HepG2 (cell line): ENCODE results near the gene STAP2. TPM values are rescaled to one million over a fixed set of nuclear protein-coding genes. Genes with fewer than 3 reads are reported as not detected.

ENCODE experiments used
- ATAC-seq: fragments of 200-7000 bp; cut with Tn5 transposase; 3 replicates; pipeline ENCODE4 v1.9.1; 2020; ENCODE audit warnings: mild to moderate bottlenecking, moderate library complexity
- BruUV-seq: library from RNA; stranded (reverse); fragments of 400-500 nt; replicated peaks from 2 replicates; lab custom pipeline; 2021; lab: Mats Ljungman, UMichigan
- CTCF ChIA-PET: fragments of 300-600 bp; formaldehyde crosslinking; extraction: SDS; loops from one replicate; lab custom pipeline; 2021; ENCODE audit warnings: low total read pairs, inconsistent platforms, low intra/inter-chr PET ratio; lab: Yijun Ruan, JAX
- POLR2A ChIA-PET: fragments of 350-600 bp; sonication (Branson Sonifier 250); formaldehyde crosslinking; loops from one replicate; lab custom pipeline; 2020; ENCODE audit warnings: antibody characterized with exemption, inconsistent platforms; lab: Yijun Ruan, JAX
- DNase-seq: peaks from one replicate; pipeline ENCODE4 v3.0.0-alpha.2; 2015; ENCODE audit warnings: low spot score
- FAIRE-seq: peaks from 3 replicates; lab custom pipeline; 2011; peaks lifted over from hg19 to GRCh38; lab: Jason Lieb, UNC
- H2AFZ ChIP-seq: one replicate; pipeline ENCODE4 v1.6.1; 2011; ENCODE audit warnings: low read length, inconsistent platforms
- H3K27ac ChIP-seq: fragments of 300-600 bp; 3 replicates; pipeline ENCODE4 v1.8.0; 2011; ENCODE audit warnings: mixed run types, mild to moderate bottlenecking, mixed read lengths, low read length, inconsistent platforms; ENCODE audit not compliant: insufficient read depth; ENCODE audit errors: extremely low read length
- H3K27me3 ChIP-seq, 2 experiments: fragments of 200-600 bp in 1 of 2; 2 replicates in 1 of 2; 3 replicates in 1 of 2; pipeline versions ENCODE4 v1.6.0 to v1.8.0; 2011; ENCODE audit warnings: low read length in 2 of 2, mild to moderate bottlenecking in 2 of 2, moderate library complexity in 2 of 2, inconsistent platforms in 1 of 2; ENCODE audit not compliant: insufficient read depth in 2 of 2, control insufficient read depth in 1 of 2
- H3K36me3 ChIP-seq, 2 experiments: fragments of 200-600 bp in 1 of 2; replicated peaks in 1 of 2; 2 replicates in 1 of 2; 3 replicates in 1 of 2; pipeline versions ENCODE4 v1.5.1 to v1.8.0; 2011; ENCODE audit warnings: low read length in 2 of 2, inconsistent platforms in 1 of 2; ENCODE audit not compliant: insufficient read depth in 2 of 2, control insufficient read depth in 1 of 2
- H3K4me1 ChIP-seq: 2 replicates; pipeline ENCODE4 v1.5.1; 2012; ENCODE audit warnings: low read length, inconsistent platforms; ENCODE audit not compliant: insufficient read depth
- H3K4me2 ChIP-seq: 2 replicates; pipeline ENCODE4 v1.6.0; 2011; ENCODE audit warnings: low read depth, low read length, inconsistent platforms
- H3K4me3 ChIP-seq, 3 experiments: fragments of 200-600 bp in 1 of 3; sonication (generic), shearing (Covaris generic) in 1 of 3; replicated peaks in 1 of 3; 2 replicates each; pipeline ENCODE4 v1.5.1; 2011 to 2016; ENCODE audit warnings: low read length in 3 of 3, inconsistent platforms in 2 of 3, low read depth in 2 of 3, mild to moderate bottlenecking in 2 of 3, control low read depth in 1 of 3, mixed read lengths in 1 of 3; ENCODE audit not compliant: insufficient read depth in 1 of 3
- H3K79me2 ChIP-seq: one replicate; pipeline ENCODE4 v1.6.1; 2011; ENCODE audit warnings: low read length, inconsistent platforms; ENCODE audit not compliant: insufficient read depth
- H3K9ac ChIP-seq: 2 replicates; pipeline ENCODE4 v1.6.0; 2011; ENCODE audit warnings: mild to moderate bottlenecking, low read depth, low read length, inconsistent platforms; ENCODE audit not compliant: insufficient read depth
- H3K9me3 ChIP-seq: 2 replicates; pipeline ENCODE4 v1.5.1; 2012; ENCODE audit warnings: mild to moderate bottlenecking, low read length
- H4K20me1 ChIP-seq: 2 replicates; pipeline ENCODE4 v1.6.0; 2011; ENCODE audit warnings: inconsistent platforms, mild to moderate bottlenecking, low read length, moderate library complexity; ENCODE audit not compliant: insufficient read depth
- KAT8 ChIP-seq: IDR thresholded peaks from 2 replicates; pipeline ENCODE4 v1.6.1; 2016; ENCODE audit warnings: missing genetic modification reagents, missing compliant biosample characterization
- MLLT10 ChIP-seq: sonication (generic); formaldehyde crosslinking; IDR thresholded peaks from 2 replicates; pipeline ENCODE4 v1.4.0; 2020; ENCODE audit warnings: missing genetic modification reagents
- NBN ChIP-seq: fragments of 450-650 bp; conservative IDR thresholded peaks from 2 replicates; pipeline ENCODE4 v1.6.1; 2017
- NRL ChIP-seq: sonication (generic); formaldehyde crosslinking; IDR thresholded peaks from 2 replicates; pipeline ENCODE4 v1.5.0; 2020; ENCODE audit warnings: missing genetic modification reagents, mild to moderate bottlenecking, moderate library complexity, borderline replicate concordance
- RBM22 ChIP-seq: fragments of 200-400 bp; formaldehyde crosslinking; optimal IDR thresholded peaks from 2 replicates; pipeline ENCODE3; 2017; ENCODE audit warnings: mild to moderate bottlenecking, low read length, moderate library complexity
- SNRNP70 ChIP-seq: fragments of 200-400 bp; formaldehyde crosslinking; IDR thresholded peaks from 2 replicates; pipeline ENCODE4 v1.6.1; 2017; ENCODE audit warnings: mild to moderate bottlenecking, low read depth, low read length, moderate library complexity
- SOX5 ChIP-seq: IDR thresholded peaks from 2 replicates; pipeline ENCODE4 v1.6.1; 2016; ENCODE audit warnings: borderline replicate concordance
- SUZ12 ChIP-seq: fragments of 150-350 bp; IDR thresholded peaks from 2 replicates; pipeline ENCODE4 v1.6.1; 2014; ENCODE audit warnings: low read depth, low read length
- TP53 ChIP-seq: sonication (generic); formaldehyde crosslinking; conservative IDR thresholded peaks from 2 replicates; pipeline ENCODE4 v1.4.0; 2020; ENCODE audit warnings: missing genetic modification reagents
- ZFP37 ChIP-seq: sonication (generic); formaldehyde crosslinking; IDR thresholded peaks from 2 replicates; pipeline ENCODE4 v1.4.0; 2020; ENCODE audit warnings: missing genetic modification reagents, borderline replicate concordance
- ZNF331 ChIP-seq: sonication (generic); formaldehyde crosslinking; IDR thresholded peaks from 2 replicates; pipeline ENCODE4 v1.4.0; 2020; ENCODE audit warnings: missing genetic modification reagents
- ZNF546 ChIP-seq: sonication (generic); formaldehyde crosslinking; conservative IDR thresholded peaks from 2 replicates; pipeline ENCODE4 v1.8.1; 2023; ENCODE audit warnings: mild to moderate bottlenecking, missing genetic modification reagents
- ZNF589 ChIP-seq: sonication (generic); formaldehyde crosslinking; conservative IDR thresholded peaks from 2 replicates; pipeline ENCODE4 v1.8.0; 2022; ENCODE audit warnings: mild to moderate bottlenecking, moderate library complexity, missing genetic modification reagents
- ZNF605 ChIP-seq: sonication (generic); formaldehyde crosslinking; IDR thresholded peaks from 2 replicates; pipeline ENCODE4 v1.8.0; 2022; ENCODE audit warnings: mild to moderate bottlenecking, missing genetic modification reagents
- ZNF614 ChIP-seq: IDR thresholded peaks from 2 replicates; pipeline ENCODE4 v1.6.1; 2018; ENCODE audit warnings: missing biosample characterization, missing genetic modification reagents, inconsistent platforms, borderline replicate concordance
- ZNF772 ChIP-seq: sonication (generic); formaldehyde crosslinking; IDR thresholded peaks from 2 replicates; pipeline ENCODE4 v1.5.0; 2020; ENCODE audit warnings: mild to moderate bottlenecking, missing genetic modification reagents
- WGBS: methylation state at CpG from one replicate; pipeline ENCODE4 v1.1.6; 2017; ENCODE audit warnings: low lambda C conversion rate; 5-methylcytosine and 5-hydroxymethylcytosine counted together
- in situ Hi-C: cut with HindIII; loops from 2 replicates; pipeline ENCODE4 v1.10.0; 2017; ENCODE audit warnings: low pct_unique_long_range_greater_than_20kb; ENCODE audit not compliant: extremely low pct_ligation_motif_present
- intact Hi-C: fragments of 100-400 bp; cut with micrococcal nuclease; formaldehyde crosslinking; loops from one replicate; pipeline ENCODE4 v1.10.0; 2022; ENCODE audit not compliant: unreplicated experiment
- polyA plus RNA-seq, 8 experiments: library from polyadenylated mRNA; depleted of rRNA in 3 of 8; stranded (reverse) in 7 of 8; unstranded in 1 of 8; fragments of >200 nt; fragmentation: Illumina TruSeq in 4 of 8; extraction: Trizol in 4 of 8; gene quantifications; 2 replicates each; pipeline versions ENCODE4 v1.2.1 to v1.2.3, GENCODE V29; 2011 to 2016; ENCODE audit warnings: low read depth in 4 of 8, missing spikeins in 1 of 8, mixed read lengths in 1 of 8; ENCODE audit not compliant: insufficient read depth in 1 of 8
- total RNA-seq, 5 experiments: library from RNA; depleted of rRNA; stranded (reverse); fragments of >200 nt; fragmentation: Illumina TruSeq; extraction: Trizol; gene quantifications; 2 replicates each; pipeline ENCODE4 v1.2.3, GENCODE V29; 2016; ENCODE audit warnings: low read depth in 1 of 5
- TF ChIP-seq, protein P1 (sequence below): sonication (generic); formaldehyde crosslinking; IDR thresholded peaks from 2 replicates; pipeline ENCODE4 v1.9.0; 2021; ENCODE audit warnings: missing genetic modification reagents, mild to moderate bottlenecking, borderline replicate concordance
- TF ChIP-seq, protein P2 (sequence below): IDR thresholded peaks from 2 replicates; pipeline ENCODE4 v1.6.1; 2016; ENCODE audit warnings: control low read depth
- TF ChIP-seq, protein P3 (sequence below): fragments of 450-650 bp; IDR thresholded peaks from 2 replicates; pipeline ENCODE4 v1.6.1; 2017; ENCODE audit warnings: mild to moderate bottlenecking

Gene STAP2
- total and polyA plus RNA-seq, 2 of the 13 experiments (the other 11 are each of a cell fraction or from before 2014, with no cell fraction given): 39.0 to 43.7 TPM

DNA sequence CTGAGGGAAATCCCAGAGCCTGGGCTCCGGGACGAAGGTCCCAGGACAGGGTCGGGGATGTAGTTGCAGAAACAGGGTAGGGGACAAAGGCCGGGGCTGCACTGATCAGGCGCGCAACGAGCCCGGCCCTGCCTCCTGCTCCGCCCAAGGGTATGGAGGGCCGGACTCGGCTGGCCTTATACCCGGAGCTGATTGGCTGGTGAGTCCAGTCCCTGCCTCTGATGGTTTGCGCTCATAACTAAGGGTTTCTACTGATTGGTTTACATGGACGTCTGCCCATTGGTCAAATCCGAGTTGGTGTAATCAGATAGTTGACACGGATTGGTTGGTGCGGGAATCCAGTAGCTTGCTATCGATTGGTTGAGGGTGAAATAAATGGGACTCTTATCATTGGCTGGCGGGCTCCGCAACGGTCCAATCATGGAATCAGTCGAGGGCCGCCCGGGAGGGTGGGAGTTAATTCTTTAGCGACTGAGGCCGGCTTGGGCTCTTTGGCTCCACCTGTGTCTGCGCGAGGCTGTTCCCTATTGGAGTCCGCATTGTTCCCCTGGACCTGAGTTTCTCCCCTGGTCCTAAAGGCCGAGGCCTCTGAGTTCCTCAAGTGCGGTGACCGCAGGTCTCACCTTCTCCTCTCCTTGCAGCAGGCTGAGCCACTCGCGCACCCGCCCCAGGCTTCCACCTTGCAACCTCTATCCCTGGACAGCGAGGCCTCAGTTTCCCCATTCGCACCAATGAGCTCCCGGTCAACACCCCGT lies 4.2 kb upstream of the STAP2 start (continued):
- TF ChIP-seq, protein P1, sequence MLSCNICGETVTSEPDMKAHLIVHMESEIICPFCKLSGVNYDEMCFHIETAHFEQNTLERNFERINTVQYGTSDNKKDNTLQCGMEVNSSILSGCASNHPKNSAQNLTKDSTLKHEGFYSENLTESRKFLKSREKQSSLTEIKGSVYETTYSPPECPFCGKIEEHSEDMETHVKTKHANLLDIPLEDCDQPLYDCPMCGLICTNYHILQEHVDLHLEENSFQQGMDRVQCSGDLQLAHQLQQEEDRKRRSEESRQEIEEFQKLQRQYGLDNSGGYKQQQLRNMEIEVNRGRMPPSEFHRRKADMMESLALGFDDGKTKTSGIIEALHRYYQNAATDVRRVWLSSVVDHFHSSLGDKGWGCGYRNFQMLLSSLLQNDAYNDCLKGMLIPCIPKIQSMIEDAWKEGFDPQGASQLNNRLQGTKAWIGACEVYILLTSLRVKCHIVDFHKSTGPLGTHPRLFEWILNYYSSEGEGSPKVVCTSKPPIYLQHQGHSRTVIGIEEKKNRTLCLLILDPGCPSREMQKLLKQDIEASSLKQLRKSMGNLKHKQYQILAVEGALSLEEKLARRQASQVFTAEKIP: no peak
- TF ChIP-seq SNRNP70: no peak
- peak; percentile 1; the same call in 1 of the 2 replicates for TF ChIP-seq SOX5 (CRISPR knock-in tag)
- no peak for TF ChIP-seq MLLT10 (CRISPR knock-in tag)
- TF ChIP-seq TP53 (CRISPR knock-in tag): no peak
- TF ChIP-seq, protein P2, sequence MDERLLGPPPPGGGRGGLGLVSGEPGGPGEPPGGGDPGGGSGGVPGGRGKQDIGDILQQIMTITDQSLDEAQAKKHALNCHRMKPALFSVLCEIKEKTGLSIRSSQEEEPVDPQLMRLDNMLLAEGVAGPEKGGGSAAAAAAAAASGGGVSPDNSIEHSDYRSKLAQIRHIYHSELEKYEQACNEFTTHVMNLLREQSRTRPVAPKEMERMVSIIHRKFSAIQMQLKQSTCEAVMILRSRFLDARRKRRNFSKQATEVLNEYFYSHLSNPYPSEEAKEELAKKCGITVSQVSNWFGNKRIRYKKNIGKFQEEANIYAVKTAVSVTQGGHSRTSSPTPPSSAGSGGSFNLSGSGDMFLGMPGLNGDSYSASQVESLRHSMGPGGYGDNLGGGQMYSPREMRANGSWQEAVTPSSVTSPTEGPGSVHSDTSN (CRISPR knock-in tag): no peak
- TF ChIP-seq NBN: no peak
- TF ChIP-seq, all 625 proteins: peak for 220

DNA sequence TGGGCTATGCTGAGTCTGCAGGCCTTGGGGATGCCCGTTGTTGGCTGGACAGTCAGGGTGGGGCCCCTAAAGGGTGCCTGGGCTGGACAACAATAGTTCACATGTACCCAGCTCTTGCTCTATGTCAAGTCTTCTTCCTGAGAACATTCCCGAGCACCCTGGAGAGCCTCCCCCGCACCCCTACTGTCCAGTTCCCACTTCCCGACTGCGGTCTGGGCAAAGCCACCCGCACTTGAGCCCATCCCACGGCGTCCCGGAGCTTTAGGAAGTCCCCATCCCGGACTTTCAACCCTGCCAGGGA lies 3.6 kb upstream of the STAP2 start:
- ATAC-seq (no peak), FAIRE-seq (no peak), DNase-seq (no peak)
- H3K4me1 ChIP-seq: peaks cover 59% of the 10 kb centered on the region
- H3K4me3 ChIP-seq: peak overlapping the region; percentile 65 to 78 (median 67)
- peaks cover 3% of the 10 kb centered on the region for H3K79me2 ChIP-seq
- H3K9ac ChIP-seq: peak overlapping the region; percentile 78
- in situ Hi-C loops: no loop called here
- H2AFZ ChIP-seq: no peak overlapping the region
- no peaks in the 10 kb centered on the region; a peak in 1 of 5 replicates for H3K27me3 ChIP-seq
- H3K9me3 ChIP-seq: no peaks in the 10 kb centered on the region
- no peaks in the 10 kb centered on the region for H4K20me1 ChIP-seq
- peak overlapping the region; percentile 98 for H3K4me2 ChIP-seq
- BruUV-seq: TSS peak; percentile 92
- CTCF ChIA-PET: no interaction called here
- WGBS: 1% methylated on average over 7 of the region's 10 CpGs
- peak overlapping the region; percentile 96 for H3K27ac ChIP-seq
- intact Hi-C loops: loop anchor here (1.0 to 5.0 kb wide), 3 partner anchors 32 to 715 kb away; partner anchors contain the start of gene CACTIN
- POLR2A ChIA-PET: interaction anchor here (0.8 to 4.7 kb wide), 35 partner anchors 10 to 290 kb away, joined by 3 to 66 read pairs (median 5); partner anchors contain the start of genes CHAF1A, HDGFL2, LRG1 and PLIN5
- no peaks in the 10 kb centered on the region for H3K36me3 ChIP-seq
- TF ChIP-seq ZNF589 (CRISPR knock-in tag) (no peak), SUZ12 (no peak), ZNF546 (CRISPR knock-in tag) (no peak), NRL (CRISPR knock-in tag) (0 out of 2 replicates have a peak, but pooled peaks have one; percentile 14), ZFP37 (no peak), ZNF614 (CRISPR knock-in tag) (no peak; the same call in 1 of the 2 replicates), KAT8 (no peak), ZNF772 (CRISPR knock-in tag) (0 out of 2 replicates have a peak, but pooled peaks have one; percentile 36), ZNF605 (peak; percentile 85; the same call in 1 of the 2 replicates), ZNF331 (CRISPR knock-in tag) (no peak), RBM22 (peak; percentile 31)
- TF ChIP-seq, protein P3, sequence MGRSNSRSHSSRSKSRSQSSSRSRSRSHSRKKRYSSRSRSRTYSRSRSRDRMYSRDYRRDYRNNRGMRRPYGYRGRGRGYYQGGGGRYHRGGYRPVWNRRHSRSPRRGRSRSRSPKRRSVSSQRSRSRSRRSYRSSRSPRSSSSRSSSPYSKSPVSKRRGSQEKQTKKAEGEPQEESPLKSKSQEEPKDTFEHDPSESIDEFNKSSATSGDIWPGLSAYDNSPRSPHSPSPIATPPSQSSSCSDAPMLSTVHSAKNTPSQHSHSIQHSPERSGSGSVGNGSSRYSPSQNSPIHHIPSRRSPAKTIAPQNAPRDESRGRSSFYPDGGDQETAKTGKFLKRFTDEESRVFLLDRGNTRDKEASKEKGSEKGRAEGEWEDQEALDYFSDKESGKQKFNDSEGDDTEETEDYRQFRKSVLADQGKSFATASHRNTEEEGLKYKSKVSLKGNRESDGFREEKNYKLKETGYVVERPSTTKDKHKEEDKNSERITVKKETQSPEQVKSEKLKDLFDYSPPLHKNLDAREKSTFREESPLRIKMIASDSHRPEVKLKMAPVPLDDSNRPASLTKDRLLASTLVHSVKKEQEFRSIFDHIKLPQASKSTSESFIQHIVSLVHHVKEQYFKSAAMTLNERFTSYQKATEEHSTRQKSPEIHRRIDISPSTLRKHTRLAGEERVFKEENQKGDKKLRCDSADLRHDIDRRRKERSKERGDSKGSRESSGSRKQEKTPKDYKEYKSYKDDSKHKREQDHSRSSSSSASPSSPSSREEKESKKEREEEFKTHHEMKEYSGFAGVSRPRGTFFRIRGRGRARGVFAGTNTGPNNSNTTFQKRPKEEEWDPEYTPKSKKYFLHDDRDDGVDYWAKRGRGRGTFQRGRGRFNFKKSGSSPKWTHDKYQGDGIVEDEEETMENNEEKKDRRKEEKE: no peak
